Stimulated activated CD8-positive, alpha-beta memory T cell treated with anti-CD3 and anti-CD28 coated beads, Interleukin-7, amount 100 ng/mL, for 48 hours (primary cell): ENCODE results near the gene USHBP1.
A peak's percentile ranks its signal among the peaks of the same experiment; 100 is the strongest.
"Not testable (repeated sequence)": the region's sequence is repeated elsewhere in the genome, so short reads cannot be mapped to it uniquely, and the experiment has no call there.

ENCODE experiments used
- DNase-seq, 2 donors: peaks; one replicate each; pipeline ENCODE4 v3.0.0-alpha.2; 2020; ENCODE audit warnings: low read depth in 1 of 2; ENCODE audit errors: extremely low read depth in 1 of 2

The USHBP1 gene

GRCh38 chr19:17296976-17297375 lies 32.4 kb upstream of the USHBP1 start:
- no peak for DNase-seq

- DNase-seq: no peak
Measured at GRCh38 chr19:17296273-17296672, 31.7 kb upstream of the USHBP1 start.

- not testable (repeated sequence) for DNase-seq
Measured at GRCh38 chr19:17295551-17295950, 31.0 kb upstream of the USHBP1 start.

- DNase-seq: peak; percentile 39 to 40
Measured at GRCh38 chr19:17294051-17294891, 29.7 kb upstream of the USHBP1 start.

- DNase-seq: no peak
Measured at GRCh38 chr19:17293605-17294004, 29.1 kb upstream of the USHBP1 start.

GRCh38 chr19:17292301-17293074 lies 27.9 kb upstream of the USHBP1 start:
- peak; percentile 63 to 67 for DNase-seq

DNA sequence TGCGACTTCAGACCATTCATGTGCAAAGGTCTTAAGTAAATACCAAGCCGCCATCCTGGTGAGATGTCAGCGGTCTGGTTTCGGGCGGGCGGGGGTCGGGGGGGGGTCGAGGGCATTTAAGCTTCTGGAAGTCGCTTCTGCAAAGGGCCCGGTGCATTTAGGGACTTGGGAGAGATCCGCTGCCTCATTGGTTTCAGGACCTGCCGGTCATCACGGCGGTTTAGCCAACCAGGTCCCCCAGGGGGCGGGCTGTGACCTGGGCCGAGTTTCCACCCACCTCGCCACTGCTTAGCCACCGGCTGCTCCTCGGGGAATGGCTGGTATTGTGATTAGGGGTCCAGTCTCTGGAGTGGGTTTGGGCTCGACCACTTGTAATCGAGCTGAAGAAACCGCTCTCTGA lies 24.9 kb upstream of the USHBP1 start:
- peak in 1 of 2 donors; percentile 53 for DNase-seq

GRCh38 chr19:17286752-17287151 lies 22.2 kb upstream of the USHBP1 start:
- DNase-seq: no peak

- no peak for DNase-seq
Measured at GRCh38 chr19:17286263-17286662, 21.7 kb upstream of the USHBP1 start.

- DNase-seq: no peak
Measured at GRCh38 chr19:17285415-17286135, 21.0 kb upstream of the USHBP1 start.

DNA sequence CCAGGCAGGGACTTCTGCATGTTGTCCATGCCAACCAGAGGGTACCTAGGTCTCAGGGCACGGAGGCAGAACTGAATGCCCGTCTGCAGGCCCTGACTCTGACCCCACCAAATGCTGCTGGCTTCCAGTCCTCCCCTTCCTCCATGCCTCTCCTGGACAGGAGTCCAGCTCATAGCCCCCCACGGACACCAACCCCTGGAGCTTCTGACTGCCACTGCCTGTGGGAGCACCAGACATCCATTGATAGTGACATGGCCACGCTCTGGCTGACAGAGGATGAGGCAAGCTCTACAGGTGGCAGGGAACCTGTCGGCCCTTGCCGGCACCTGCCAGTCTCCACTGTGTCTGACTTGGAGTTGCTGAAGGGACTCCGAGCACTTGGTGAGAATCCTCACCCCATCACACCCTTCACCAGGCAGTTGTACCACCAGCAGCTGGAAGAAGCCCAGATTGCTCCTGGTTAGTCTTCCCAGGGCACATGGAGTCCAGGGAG lies 19.0 kb upstream of the USHBP1 start:
- no peak for DNase-seq

GRCh38 chr19:17282488-17283125 lies 18.1 kb upstream of the USHBP1 start:
- DNase-seq: peak; percentile 58 to 76

- peak in 1 of 2 donors; percentile 46 for DNase-seq
Measured at GRCh38 chr19:17281391-17282304, 17.1 kb upstream of the USHBP1 start, which contains the start of gene ANKLE1. ANKLE1 (plus strand) TSS chr19:17281901; CDS start chr19:17281921, 20 bp downstream.

- DNase-seq: no peak
Measured at GRCh38 chr19:17279436-17279835, 14.9 kb upstream of the USHBP1 start.

DNA sequence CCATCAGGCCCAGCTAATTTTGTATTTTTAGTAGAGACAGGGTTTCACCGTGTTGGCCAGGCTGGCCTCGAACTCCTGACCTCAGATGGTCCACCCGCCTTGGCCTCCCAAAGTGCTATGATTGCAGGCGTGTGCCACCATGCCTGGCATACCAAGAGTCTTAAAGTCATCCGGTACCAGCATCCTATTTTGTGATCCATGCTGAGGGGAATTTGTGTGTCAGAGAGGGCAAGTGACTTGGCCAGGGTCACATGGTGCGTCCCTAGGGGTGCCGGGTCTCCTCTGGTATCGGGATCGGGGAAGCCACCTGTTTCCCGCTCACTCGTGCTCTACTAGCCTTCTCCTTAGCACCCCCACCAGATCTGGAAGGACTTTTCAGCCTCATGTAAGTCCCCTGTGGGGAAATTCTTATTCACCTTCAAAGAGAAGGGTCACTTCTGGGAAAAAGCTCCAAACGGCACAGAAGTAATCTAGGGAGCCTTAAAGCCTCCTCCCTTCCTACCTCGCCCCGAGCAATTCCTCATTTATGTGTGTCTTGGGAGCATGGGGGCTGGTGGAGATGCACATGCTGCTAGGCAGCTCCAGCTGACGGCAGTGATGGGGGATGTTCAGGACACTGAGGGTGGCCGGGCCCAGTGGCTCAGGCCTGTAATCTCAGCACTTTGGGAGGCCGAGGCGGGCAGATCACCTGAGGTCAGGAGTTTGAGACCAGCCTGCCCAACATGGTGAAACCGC lies 11.1 kb upstream of the USHBP1 start:
- DNase-seq: no peak

- DNase-seq: not testable (repeated sequence)
Measured at GRCh38 chr19:17274892-17275291, 10.3 kb upstream of the USHBP1 start.

GRCh38 chr19:17268754-17269153 lies 4.2 kb upstream of the USHBP1 start:
- no peak for DNase-seq

DNA sequence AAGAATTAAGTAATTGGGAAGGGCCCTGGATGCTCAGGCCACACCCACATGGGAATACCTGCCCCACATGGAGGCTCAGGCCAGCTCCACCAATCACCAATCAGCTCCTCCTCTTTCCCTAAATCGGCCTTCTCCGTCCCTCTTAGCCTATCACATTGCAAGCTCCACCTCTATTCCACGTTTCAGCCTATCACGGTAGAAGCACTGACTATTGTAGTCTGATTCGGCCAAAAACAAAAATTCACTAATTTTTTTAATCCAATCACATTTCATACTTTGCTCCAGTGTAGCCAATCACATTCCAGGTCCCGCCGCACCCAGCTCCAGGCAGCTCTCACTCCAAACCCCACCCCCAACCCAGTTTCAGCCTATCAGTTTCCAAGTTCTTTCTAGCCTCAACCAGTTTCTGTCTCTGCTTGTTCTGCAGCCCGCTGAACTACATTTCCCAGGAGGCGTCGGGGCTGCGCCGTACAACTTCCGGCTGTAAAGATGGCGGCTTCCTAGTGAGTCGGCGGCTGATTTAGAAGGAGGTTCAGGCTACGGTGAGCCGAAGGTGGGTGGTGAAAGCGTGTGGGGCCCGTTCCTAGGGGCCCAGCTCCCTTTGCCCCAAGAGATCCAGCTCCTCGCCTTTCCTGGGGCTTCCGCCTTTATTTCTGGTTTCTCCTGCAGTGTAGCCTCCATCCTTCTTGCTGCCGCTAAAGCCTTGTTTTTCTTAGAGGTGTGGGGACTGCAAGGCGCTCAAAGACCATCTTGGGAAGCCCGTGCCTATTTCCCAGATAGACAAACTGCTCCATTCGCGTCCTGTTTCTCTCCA lies 2.6 kb upstream of the USHBP1 start, which contains the start of gene BABAM1:
Gene BABAM1, plus strand, starts transcription at position 469 of the 814 bp plus-strand sequence. CDS start 1,364 bp downstream, outside the sequence.
- DNase-seq: peak; percentile 86 to 97
